ENCODE measurements around the gene CEP97.

Gene CEP97

GRCh38 chr3:101779047-101779821, 54.8 kb downstream of the CEP97 start, which contains the start of gene NXPE3:
Gene NXPE3 (plus strand): TSS chr3:101779211. CDS start chr3:101785597, 6,386 bp downstream.
- DNase-seq = peak; percentile 91

- DNase-seq = no peak
Measured at GRCh38 chr3:101779822-101780381, 55.5 kb downstream of the CEP97 start.

DNA sequence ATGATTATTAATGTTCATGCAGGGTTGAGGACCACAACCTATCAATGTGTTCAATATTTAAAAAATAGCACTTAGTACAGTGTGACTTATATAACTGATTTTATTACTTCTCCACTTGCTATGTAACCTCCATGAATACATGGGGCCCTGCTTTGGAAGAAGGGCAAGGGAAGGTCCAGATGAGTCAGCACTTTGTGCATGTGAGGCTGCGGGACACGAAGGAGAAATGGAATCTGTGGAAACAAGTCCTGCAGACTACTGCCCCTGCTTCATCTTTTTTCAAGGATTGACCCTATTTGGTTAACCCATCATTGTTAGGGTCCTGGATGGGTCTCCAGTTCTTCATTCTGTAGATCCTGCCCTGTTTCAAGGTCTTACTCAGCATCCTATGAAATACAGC, 56.2 kb downstream of the CEP97 start:
- DNase-seq = no peak

DNA sequence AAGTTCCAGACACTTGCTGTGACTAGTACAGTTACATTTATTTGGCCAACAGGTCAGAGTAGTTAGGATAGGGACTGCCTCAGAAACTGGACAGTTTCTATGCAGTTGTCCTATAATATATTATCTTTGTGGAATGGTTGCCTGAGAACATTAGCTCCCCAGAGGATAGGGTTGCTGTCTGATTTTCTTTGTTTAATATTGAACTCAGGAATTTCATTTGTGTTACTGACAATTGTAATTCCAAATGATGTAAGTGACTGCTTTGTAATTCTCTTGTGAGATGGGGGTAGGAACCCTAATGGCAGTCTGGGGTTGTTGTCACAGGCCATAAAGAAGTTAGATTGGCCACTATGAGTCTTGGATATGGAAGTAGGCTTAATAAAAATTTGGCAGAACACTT, 56.8 kb downstream of the CEP97 start:
- DNase-seq = no peak

- peak; percentile 47 for DNase-seq
Measured at GRCh38 chr3:101784855-101785613, 60.6 kb downstream of the CEP97 start.

GRCh38 chr3:101791778-101792177, 67.4 kb downstream of the CEP97 start:
- no peak for DNase-seq

GRCh38 chr3:101796077-101796680, 71.8 kb downstream of the CEP97 start:
- DNase-seq = no peak

DNA sequence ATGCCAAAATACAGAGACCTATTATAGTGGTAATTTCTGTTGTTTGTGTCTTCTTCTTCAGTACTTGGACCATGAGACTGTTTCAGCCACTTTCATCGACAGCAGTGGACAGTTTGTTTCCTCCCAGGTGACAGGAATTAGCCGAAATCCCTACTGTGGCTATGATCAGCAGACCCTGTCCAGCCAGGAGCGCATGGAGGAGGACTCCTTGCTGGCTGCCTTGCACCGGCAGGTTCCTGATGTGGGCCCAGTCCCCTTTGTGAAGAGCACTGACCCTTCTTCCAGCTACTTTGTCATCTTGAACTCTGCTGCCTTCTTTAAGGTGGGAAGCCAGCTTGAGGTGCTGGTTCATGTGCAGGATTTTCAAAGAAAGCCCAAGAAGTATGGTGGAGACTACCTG, 76.8 kb downstream of the CEP97 start:
- no peak for DNase-seq

GRCh38 chr3:101802179-101802578, 77.8 kb downstream of the CEP97 start:
- DNase-seq = no peak

DNA sequence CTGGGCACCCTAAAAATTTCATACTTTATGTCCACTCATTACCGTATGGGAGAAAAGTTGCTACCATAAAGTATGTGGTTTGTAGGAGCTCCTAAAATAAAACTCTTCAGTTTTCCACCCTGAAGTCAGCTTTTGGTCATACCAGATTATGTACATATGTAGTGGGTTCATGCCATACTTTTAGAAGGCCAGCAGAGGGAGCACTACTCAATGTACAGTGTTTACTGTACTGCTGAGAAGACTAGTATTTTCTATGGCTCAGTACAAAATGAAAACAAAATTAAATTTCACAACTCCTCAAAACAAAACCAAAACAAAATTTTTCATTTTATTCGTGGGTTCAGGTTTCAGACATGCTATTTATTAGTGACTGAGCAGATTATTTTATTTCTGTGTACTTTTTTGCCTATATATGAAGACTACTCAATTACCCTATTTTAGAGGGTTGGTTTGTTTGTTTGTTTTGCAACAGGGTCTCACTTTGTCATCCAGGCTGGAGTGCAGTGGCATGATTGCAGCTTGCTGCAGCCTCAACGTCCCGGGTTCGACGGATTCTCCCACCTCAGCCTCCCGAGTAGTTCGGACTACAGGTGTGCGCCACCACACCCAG, 78.9 kb downstream of the CEP97 start:
- peak; percentile 70 for DNase-seq

DNA sequence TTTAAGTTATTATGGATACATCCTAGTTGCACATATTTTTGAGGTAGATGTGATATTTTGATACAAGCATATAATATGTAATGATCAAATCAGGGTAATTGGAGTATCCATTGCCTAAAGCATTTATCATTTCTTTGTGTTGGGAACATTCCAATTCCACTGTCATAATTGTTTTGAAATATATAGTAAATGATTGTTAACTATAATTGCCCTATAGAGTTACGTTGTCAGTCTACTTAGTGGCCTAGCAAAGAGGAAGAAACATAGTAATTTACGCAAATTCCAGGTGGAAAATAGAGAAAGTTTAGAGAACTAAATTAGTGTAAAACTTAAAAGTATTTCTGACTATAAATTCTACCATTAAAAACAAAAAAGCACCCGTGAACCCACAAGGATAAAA, 79.5 kb downstream of the CEP97 start:
- DNase-seq = no peak

GRCh38 chr3:101806491-101806890, 82.1 kb downstream of the CEP97 start:
- DNase-seq = no peak

DNA sequence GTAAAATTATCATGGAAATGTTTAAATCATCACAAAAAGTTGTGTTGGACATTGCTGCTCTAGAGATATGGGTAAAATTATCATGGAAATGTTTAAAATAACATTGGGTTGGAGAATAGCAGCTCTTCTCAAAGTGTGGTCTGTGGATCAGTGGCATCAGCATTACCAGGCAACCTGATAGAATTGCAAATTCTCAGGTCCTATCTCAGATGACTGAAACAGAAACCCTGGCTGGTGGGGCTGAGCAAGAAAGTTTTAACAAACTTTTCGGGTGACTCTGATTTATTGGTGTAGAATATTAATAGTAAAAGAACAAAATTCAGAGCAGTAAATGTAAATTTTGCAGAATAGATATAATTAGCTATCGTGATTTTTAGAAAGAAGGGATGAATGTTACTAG, 83.5 kb downstream of the CEP97 start:
- DNase-seq = no peak

DNA sequence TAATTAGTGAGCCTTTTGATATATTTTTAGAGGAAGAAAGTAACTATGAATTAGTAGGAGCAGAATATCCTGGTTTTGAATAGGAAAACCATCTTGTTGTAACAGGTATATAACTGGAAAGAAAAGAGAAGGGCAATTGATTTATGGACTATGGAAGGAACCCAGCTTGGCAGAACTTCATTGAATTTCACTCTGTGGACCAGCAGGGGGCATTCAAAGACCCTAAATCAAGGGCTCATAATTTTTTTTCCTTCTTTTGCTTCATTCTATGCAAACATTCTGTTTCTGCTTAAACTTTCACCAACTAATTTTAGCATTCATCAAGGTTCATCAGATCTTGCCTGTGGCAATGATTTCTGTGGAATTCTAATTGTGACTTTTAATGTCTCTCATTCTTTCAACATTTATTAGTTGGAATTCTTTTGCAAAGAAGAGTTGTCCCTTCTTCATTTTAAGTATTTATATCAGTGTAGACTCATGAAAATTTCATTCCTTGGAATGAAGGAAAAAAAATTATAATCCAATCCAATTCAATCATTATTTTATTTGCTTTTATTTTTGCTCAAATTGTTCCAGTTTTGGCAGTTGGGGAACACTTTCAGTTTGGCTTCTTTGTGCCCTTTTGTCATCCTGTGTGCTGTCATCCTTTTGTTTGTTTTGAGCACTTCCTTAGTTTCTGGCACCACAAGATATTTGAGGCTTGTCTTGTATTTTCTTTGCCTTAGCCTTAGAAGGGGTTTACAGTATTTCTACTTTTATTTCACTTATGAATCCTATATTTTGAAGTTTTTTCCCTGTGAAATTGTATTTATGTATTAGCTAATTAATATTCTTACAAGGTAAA, 85.0 kb downstream of the CEP97 start:
- peak; percentile 47 for DNase-seq

DNA sequence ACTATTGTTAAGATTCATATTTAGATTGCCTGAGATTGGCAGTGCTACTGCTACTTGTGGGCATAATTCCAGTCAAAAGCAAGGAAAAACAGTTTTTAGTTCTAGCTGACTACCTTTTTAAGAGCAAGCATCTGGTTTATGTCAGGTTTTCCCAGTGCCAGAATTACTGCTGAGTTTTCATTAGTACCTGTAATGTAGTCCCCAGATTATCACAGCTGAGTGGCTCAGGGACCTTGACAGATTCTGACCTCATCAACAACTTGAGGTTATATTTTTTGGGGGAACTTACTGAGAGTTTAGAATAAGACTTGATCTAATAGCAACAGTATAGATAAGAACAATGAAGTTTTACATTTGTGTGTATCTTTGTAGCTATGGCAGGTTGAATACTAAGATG, 85.6 kb downstream of the CEP97 start:
- no peak for DNase-seq

DNA sequence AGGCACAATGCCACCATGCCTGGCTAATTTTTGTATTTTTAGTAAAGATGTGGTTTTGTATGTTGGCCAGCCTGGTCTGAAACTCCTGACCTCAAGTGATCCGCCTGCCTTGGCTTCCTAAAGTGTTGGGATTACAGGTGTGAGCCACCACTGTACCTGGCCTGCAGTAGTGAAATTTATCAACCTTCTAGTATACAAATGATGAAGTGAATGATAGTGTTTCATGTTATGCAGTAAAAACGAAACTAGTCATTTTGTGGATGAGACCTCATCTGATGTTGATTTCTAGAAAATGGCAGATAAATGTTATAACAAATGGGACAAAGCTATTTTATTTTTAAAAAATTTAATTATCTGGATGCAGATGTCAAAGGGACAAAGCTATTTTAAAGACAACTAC, 87.5 kb downstream of the CEP97 start:
- DNase-seq = no peak

- DNase-seq = no peak
Measured at GRCh38 chr3:101812895-101813294, 88.5 kb downstream of the CEP97 start.

- DNase-seq = peak; percentile 35
Measured at GRCh38 chr3:101813817-101814440, 89.5 kb downstream of the CEP97 start.

DNA sequence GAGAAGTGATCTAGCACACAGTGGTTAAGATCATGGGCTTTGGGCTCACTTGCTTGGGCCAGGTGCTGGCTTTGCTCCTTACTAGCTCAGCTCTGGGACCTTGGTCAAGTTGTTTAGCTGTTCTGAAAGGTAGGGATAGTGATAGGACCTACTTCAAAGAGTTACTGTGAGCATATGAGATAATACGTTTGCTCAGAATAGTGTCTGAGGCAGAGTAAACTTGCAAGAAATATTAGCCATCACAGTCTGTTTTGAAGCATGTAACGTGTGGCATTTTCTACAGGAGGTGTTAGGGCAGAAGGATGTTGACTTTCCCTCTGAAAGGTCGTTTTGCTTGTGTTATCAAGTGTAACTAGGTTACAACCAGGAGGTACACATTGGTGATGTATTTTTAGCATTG, 90.4 kb downstream of the CEP97 start:
- no peak for DNase-seq

GRCh38 chr3:101816215-101817149, 92.1 kb downstream of the CEP97 start:
- no peak for DNase-seq

All from central memory CD4-positive, alpha-beta T cell (primary cell).